Measurements from ENCODE around the gene ARPC5L. TPM values are rescaled to one million over a fixed set of nuclear protein-coding genes. Genes with fewer than 3 reads are reported as not detected.
A peak's percentile ranks its signal among the peaks of the same experiment; 100 is the strongest.

ARPC5L gene
- total RNA-seq, 1 donor from 2014 or later: 25.2 TPM

DNA sequence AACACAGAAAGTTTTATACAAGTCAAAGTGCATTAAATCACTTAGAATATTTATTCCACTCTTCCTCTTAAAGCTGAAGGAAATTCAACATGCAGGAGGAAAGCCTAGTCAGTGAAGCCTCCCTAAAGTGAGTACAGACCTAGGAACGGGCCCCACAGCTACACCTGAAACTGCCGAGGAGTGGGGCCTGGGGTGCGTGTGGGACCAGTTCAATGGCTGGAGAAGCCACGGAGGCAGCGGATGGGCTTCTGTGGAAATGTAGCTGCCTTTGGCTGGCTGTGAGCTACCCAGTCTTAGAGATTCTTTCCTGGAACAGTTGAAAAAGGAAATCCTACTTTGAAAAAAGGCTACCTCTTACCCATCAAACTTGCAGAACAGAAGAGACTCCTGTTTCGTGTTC is 16.6 kb downstream of the ARPC5L start:
- peaks cover 2% of the 10 kb centered on the region for H3K9me3 Mint-ChIP-seq (ENCODE audit: unreplicated experiment)
- TF ChIP-seq, protein P1, sequence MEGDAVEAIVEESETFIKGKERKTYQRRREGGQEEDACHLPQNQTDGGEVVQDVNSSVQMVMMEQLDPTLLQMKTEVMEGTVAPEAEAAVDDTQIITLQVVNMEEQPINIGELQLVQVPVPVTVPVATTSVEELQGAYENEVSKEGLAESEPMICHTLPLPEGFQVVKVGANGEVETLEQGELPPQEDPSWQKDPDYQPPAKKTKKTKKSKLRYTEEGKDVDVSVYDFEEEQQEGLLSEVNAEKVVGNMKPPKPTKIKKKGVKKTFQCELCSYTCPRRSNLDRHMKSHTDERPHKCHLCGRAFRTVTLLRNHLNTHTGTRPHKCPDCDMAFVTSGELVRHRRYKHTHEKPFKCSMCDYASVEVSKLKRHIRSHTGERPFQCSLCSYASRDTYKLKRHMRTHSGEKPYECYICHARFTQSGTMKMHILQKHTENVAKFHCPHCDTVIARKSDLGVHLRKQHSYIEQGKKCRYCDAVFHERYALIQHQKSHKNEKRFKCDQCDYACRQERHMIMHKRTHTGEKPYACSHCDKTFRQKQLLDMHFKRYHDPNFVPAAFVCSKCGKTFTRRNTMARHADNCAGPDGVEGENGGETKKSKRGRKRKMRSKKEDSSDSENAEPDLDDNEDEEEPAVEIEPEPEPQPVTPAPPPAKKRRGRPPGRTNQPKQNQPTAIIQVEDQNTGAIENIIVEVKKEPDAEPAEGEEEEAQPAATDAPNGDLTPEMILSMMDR (IDR thresholded peaks at IDR 0.05; ENCODE audit: partially characterized antibody, unreplicated experiment): no peak
- no peak overlapping the region for H3K27ac Mint-ChIP-seq (ENCODE audit: unreplicated experiment)
- H3K27me3 Mint-ChIP-seq (ENCODE audit: unreplicated experiment): no peaks in the 10 kb centered on the region
- peaks cover 8% of the 10 kb centered on the region for H3K4me1 Mint-ChIP-seq (ENCODE audit: low read depth, unreplicated experiment)
- DNase-seq: no peak
- H3K4me3 Mint-ChIP-seq (ENCODE audit: unreplicated experiment): no peak overlapping the region
- no peaks in the 10 kb centered on the region for H3K36me3 Mint-ChIP-seq (ENCODE audit: unreplicated experiment)

GRCh38 chr9:124879226-124879625 is 17.3 kb downstream of the ARPC5L start:
- Mint-ChIP-seq H3K27me3 (ENCODE audit: unreplicated experiment) (peaks cover 3% of the 10 kb centered on the region), H3K27ac (ENCODE audit: unreplicated experiment) (peak overlapping the region; percentile 67), H3K9me3 (ENCODE audit: unreplicated experiment) (peaks cover 2% of the 10 kb centered on the region), H3K36me3 (ENCODE audit: unreplicated experiment) (no peaks in the 10 kb centered on the region), H3K4me3 (ENCODE audit: unreplicated experiment) (no peak overlapping the region), H3K4me1 (ENCODE audit: low read depth, unreplicated experiment) (peaks cover 8% of the 10 kb centered on the region)
- no peak for DNase-seq
- TF ChIP-seq, protein P1 (IDR thresholded peaks at IDR 0.05; ENCODE audit: partially characterized antibody, unreplicated experiment): no peak

DNA sequence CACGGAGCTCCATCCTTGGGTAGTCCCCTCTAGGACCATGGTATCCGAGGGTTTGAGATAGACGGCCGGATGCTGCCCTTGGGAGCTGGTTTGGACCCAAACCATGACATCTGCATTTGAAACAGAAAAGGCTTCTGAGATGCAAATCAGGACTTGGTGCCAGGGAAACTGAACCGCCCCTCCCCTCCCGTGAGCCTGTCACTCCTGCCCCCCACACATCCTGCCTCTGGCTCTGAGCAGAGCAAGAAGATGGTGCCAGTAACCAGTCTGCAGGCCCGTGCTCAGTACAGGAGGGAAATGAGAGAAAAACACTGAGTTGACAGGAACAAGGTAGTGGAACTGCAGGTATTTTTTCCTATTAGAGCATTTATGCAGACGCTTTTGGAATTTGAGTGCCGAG is 18.6 kb downstream of the ARPC5L start:
- no peak overlapping the region for H3K27ac Mint-ChIP-seq (ENCODE audit: unreplicated experiment)
- peaks cover 5% of the 10 kb centered on the region for H3K27me3 Mint-ChIP-seq (ENCODE audit: unreplicated experiment)
- no peak for DNase-seq
- no peak overlapping the region for H3K4me3 Mint-ChIP-seq (ENCODE audit: unreplicated experiment)
- peaks cover 8% of the 10 kb centered on the region for H3K4me1 Mint-ChIP-seq (ENCODE audit: low read depth, unreplicated experiment)
- H3K36me3 Mint-ChIP-seq (ENCODE audit: unreplicated experiment): no peaks in the 10 kb centered on the region
- TF ChIP-seq, protein P1 (IDR thresholded peaks at IDR 0.05; ENCODE audit: partially characterized antibody, unreplicated experiment): no peak
- peaks cover 2% of the 10 kb centered on the region for H3K9me3 Mint-ChIP-seq (ENCODE audit: unreplicated experiment)

- Mint-ChIP-seq H3K9me3 (ENCODE audit: unreplicated experiment) (peaks cover 2% of the 10 kb centered on the region), H3K27me3 (ENCODE audit: unreplicated experiment) (peaks cover 5% of the 10 kb centered on the region), H3K4me3 (ENCODE audit: unreplicated experiment) (no peak overlapping the region), H3K36me3 (ENCODE audit: unreplicated experiment) (no peaks in the 10 kb centered on the region), H3K27ac (ENCODE audit: unreplicated experiment) (no peak overlapping the region), H3K4me1 (ENCODE audit: low read depth, unreplicated experiment) (peaks cover 8% of the 10 kb centered on the region)
- no peak for DNase-seq
- TF ChIP-seq, protein P1 (IDR thresholded peaks at IDR 0.05; ENCODE audit: partially characterized antibody, unreplicated experiment): no peak
Measured at GRCh38 chr9:124881138-124881743, 19.3 kb downstream of the ARPC5L start.

GRCh38 chr9:124882231-124882630 is 20.3 kb downstream of the ARPC5L start:
- Mint-ChIP-seq H3K4me1 (ENCODE audit: low read depth, unreplicated experiment) (peaks cover 12% of the 10 kb centered on the region), H3K27ac (ENCODE audit: unreplicated experiment) (no peak overlapping the region), H3K36me3 (ENCODE audit: unreplicated experiment) (no peaks in the 10 kb centered on the region), H3K27me3 (ENCODE audit: unreplicated experiment) (peaks cover 5% of the 10 kb centered on the region), H3K9me3 (ENCODE audit: unreplicated experiment) (peaks cover 3% of the 10 kb centered on the region), H3K4me3 (ENCODE audit: unreplicated experiment) (no peak overlapping the region)
- DNase-seq: no peak
- TF ChIP-seq, protein P1 (IDR thresholded peaks at IDR 0.05; ENCODE audit: partially characterized antibody, unreplicated experiment): no peak

Measured in glutamatergic neuron (in vitro differentiated cells).